SK-N-SH (cell line): ENCODE data around the gene LARGE1.

ENCODE experiments used
- EP300 ChIP-seq, 2 experiments: IDR thresholded peaks; 2 replicates each; pipeline versions ENCODE4 v1.4.0 to v1.6.1; 2012; ENCODE audit warnings: borderline replicate concordance in 1 of 2, low read depth in 1 of 2, low read length in 1 of 2
- JUND ChIP-seq: IDR thresholded peaks from 2 replicates; pipeline ENCODE4 v1.4.0; 2012
- POLR2AphosphoS5 ChIP-seq: IDR thresholded peaks from 2 replicates; pipeline ENCODE4 v1.6.1; 2012; ENCODE audit warnings: low read depth, low read length
- RCOR1 ChIP-seq: fragments of 150-350 bp; IDR thresholded peaks from 2 replicates; pipeline ENCODE4 v1.6.1; 2017; ENCODE audit warnings: antibody characterized with exemption, low read length
- TEAD4 ChIP-seq: IDR thresholded peaks from 2 replicates; pipeline ENCODE4 v1.4.0; 2012; ENCODE audit warnings: mild to moderate bottlenecking, borderline replicate concordance; ENCODE audit not compliant: insufficient read depth

- TF ChIP-seq JUND = no peak
- no peak for TF ChIP-seq POLR2AphosphoS5
- no peak for TF ChIP-seq RCOR1
- no peak for TF ChIP-seq EP300 (IDR thresholded peaks at IDR 0.05; ENCODE audit: borderline replicate concordance in 1 of 2, low read depth in 1 of 2, low read length in 1 of 2)
- TF ChIP-seq TEAD4 = no peak
Measured at GRCh38 chr22:33381531-33382406, 538.5 kb downstream of the LARGE1 start.
